Tibial nerve (tissue), 4 donors: Measurements from ENCODE around the gene MRPS5.

Experiments
- CTCF ChIP-seq, 5 experiments: fragments of 200-600 bp in 3 of 5; fragments of 450-650 bp in 2 of 5; sonication (generic) in 3 of 5; IDR thresholded peaks; one replicate each; pipeline ENCODE4 v1.5.1; 2016 to 2019; ENCODE audit warnings: antibody characterized with exemption in 5 of 5, mild to moderate bottlenecking in 3 of 5, moderate library complexity in 2 of 5
- EP300 ChIP-seq, 2 donors: sonication (generic); formaldehyde crosslinking; IDR thresholded peaks; one replicate each; pipeline ENCODE4 v1.6.1; 2017; ENCODE audit warnings: antibody characterized with exemption in 2 of 2, mild to moderate bottlenecking in 1 of 2
- POLR2A ChIP-seq, 2 donors: fragments of 450-650 bp; IDR thresholded peaks; one replicate each; pipeline ENCODE4 v1.6.1; 2017; ENCODE audit warnings: antibody characterized with exemption in 2 of 2, mild to moderate bottlenecking in 2 of 2, moderate library complexity in 2 of 2

- TF ChIP-seq CTCF (IDR thresholded peaks at IDR 0.05) = no peak
- TF ChIP-seq POLR2A (IDR thresholded peaks at IDR 0.05) = no peak
- no peak for TF ChIP-seq EP300 (IDR thresholded peaks at IDR 0.05)
Observed at GRCh38 chr2:95052804-95053479, 68.7 kb downstream of the MRPS5 start.
